ENCODE measurements around the gene CTSK. TPM values are rescaled to one million over a fixed set of nuclear protein-coding genes. Genes with fewer than 3 reads are reported as not detected.

CTSK gene
- total RNA-seq, 2 donors from 2014 or later, result 11.4 to 33.6 TPM

DNA sequence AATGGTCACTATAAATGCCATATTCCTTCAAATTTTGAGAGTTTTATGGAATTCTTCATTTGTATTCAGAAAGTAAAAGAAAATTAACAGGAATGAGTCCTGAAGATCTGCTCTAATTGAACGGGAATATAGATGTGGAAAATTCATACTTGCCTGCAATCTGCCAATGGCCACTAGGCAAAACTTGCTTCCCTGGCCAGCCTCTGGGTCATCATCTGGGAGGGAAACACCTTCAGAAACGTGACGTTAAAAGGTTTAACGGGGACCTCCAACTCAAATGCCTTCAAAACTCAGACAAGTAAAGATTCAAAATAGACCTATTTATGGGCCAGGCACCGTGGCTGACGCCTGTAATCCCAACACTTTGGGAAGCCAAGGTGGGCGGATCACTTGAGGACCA, 21.7 kb upstream of the CTSK start:
- no peak overlapping the region for H3K9ac ChIP-seq (ENCODE audit: low read depth in 2 of 2, low read length in 2 of 2)
- H3K27me3 ChIP-seq, result no peaks in the 10 kb centered on the region
- DNase-seq, result no peak
- no peaks in the 10 kb centered on the region for H3K9me3 ChIP-seq
- H3K4me3 ChIP-seq, result no peak overlapping the region
- no peak overlapping the region for H3K27ac ChIP-seq
- H3K36me3 ChIP-seq, result peaks cover 14% of the 10 kb centered on the region
- no peak for TF ChIP-seq CTCF (IDR thresholded peaks at IDR 0.05)
- intact Hi-C loops (cut with DNase I), result loop anchor here (10.0 kb wide), 1 partner anchor 165 kb away; no protein-coding TSS in a partner anchor
- H3K4me1 ChIP-seq, result no peaks in the 10 kb centered on the region

DNA sequence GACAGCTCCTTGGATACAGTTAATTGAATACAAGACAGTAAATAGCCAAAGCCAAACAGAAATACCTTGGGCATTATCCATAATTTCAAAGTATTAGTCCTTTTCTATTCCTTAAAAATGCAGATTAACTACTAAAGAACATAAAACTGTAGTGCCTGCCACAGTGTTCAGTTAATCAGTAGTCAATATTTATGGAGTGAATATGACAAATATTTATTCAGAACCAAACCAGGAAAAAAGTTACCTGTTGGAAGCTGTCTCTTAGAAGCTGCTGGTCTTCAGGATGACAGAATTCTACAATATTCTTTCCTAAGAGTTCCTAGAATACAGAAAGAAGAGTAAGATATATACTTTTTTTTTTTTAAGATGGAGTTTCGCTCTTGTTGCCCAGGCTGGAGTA, 18.2 kb upstream of the CTSK start:
- intact Hi-C loops (cut with DNase I), result loop anchor here (10.0 kb wide), 1 partner anchor 169 kb away; no protein-coding TSS in a partner anchor
- no peaks in the 10 kb centered on the region for H3K4me1 ChIP-seq
- H3K9me3 ChIP-seq, result no peaks in the 10 kb centered on the region
- H3K4me3 ChIP-seq, result no peak overlapping the region
- H3K36me3 ChIP-seq, result peaks cover 15% of the 10 kb centered on the region
- no peak overlapping the region for H3K27ac ChIP-seq
- TF ChIP-seq CTCF (IDR thresholded peaks at IDR 0.05), result no peak
- no peak overlapping the region for H3K9ac ChIP-seq (ENCODE audit: low read depth in 2 of 2, low read length in 2 of 2)
- H3K27me3 ChIP-seq, result no peaks in the 10 kb centered on the region
- no peak for DNase-seq

DNA sequence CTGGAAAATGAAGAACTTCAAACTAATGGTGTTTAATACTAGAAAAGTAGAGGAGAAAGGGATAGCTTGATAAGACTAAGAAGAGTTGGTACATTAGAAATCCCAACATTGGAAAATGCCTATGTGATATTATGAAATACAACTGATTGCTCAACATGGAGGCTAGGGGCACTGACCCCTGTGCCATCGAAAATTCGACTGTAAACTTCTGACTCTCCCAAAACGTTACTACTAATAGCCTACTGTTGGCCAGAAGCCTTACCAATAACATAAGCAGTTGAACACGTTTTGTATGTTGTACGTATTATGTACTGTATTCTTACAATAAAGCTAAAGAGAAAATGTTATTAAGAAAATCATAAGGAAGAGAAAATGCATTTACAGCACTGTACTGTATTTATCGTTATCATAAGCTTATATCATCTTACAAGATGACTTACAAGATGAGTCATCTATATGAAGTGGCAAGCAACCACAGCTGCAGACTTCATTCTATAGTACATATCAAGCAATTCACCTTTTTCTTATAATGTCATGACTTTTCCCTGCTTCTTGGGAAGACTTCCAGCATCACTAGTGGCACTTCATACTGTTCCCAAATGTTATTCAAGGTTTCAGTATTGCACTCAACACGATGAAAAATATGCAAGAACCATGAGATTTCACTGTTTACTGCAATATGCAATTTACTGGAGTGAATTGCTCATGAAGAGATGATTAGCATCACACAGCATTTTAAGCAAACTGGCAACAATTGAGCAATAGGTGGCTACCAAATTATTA, 12.9 kb upstream of the CTSK start:
- Histone ChIP-seq H3K27ac (no peak overlapping the region), H3K4me3 (no peak overlapping the region), H3K9me3 (no peaks in the 10 kb centered on the region), H3K4me1 (no peaks in the 10 kb centered on the region), H3K36me3 (peaks cover 32% of the 10 kb centered on the region), H3K27me3 (no peaks in the 10 kb centered on the region), H3K9ac (ENCODE audit: low read depth in 2 of 2, low read length in 2 of 2) (no peak overlapping the region)
- no peak for TF ChIP-seq CTCF (IDR thresholded peaks at IDR 0.05)
- intact Hi-C loops (cut with DNase I), result loop anchor here (10.0 kb wide), 1 partner anchor 174 kb away; no protein-coding TSS in a partner anchor
- no peak for DNase-seq

DNA sequence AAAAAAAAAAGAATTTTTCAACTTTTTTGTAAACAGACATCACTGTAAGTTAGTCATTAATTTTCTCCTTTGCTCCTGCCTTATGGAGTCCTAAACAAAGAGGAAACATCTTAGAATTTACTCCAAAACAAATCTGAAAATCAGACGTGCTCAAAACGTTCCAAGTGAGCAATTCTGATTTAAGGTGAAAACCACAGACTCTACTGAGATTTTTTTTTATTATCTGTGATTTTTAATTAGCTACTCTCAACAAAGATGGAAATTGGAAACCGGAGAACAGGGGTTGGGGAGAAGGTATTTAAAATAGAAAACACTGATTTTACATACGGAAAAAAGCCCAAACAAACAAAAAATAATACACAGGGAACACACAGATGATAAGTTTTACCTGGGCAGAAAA, 7.8 kb upstream of the CTSK start:
- H3K9me3 ChIP-seq, result no peaks in the 10 kb centered on the region
- peaks cover 20% of the 10 kb centered on the region for H3K36me3 ChIP-seq
- intact Hi-C loops (cut with DNase I), result loop anchor here (10.0 kb wide), 1 partner anchor 261 kb away; no protein-coding TSS in a partner anchor
- no peak overlapping the region for H3K27ac ChIP-seq
- no peaks in the 10 kb centered on the region for H3K27me3 ChIP-seq
- H3K9ac ChIP-seq (ENCODE audit: low read depth in 2 of 2, low read length in 2 of 2), result no peak overlapping the region
- no peak for TF ChIP-seq CTCF (IDR thresholded peaks at IDR 0.05)
- H3K4me3 ChIP-seq, result no peak overlapping the region
- no peak for DNase-seq
- H3K4me1 ChIP-seq, result no peaks in the 10 kb centered on the region

GRCh38 chr1:150813028-150813707, 5.1 kb upstream of the CTSK start:
- Histone ChIP-seq H3K27ac (no peak overlapping the region), H3K4me1 (no peaks in the 10 kb centered on the region), H3K27me3 (no peaks in the 10 kb centered on the region), H3K4me3 (no peak overlapping the region), H3K9ac (ENCODE audit: low read depth in 2 of 2, low read length in 2 of 2) (no peak overlapping the region), H3K36me3 (peaks cover 11% of the 10 kb centered on the region), H3K9me3 (no peaks in the 10 kb centered on the region)
- DNase-seq, result peak; percentile 84
- intact Hi-C loops (cut with DNase I), result loop anchor here (10.0 kb wide), 1 partner anchor 258 kb away; no protein-coding TSS in a partner anchor
- peak; percentile 72 for TF ChIP-seq CTCF (IDR thresholded peaks at IDR 0.05)
